ENCODE data around the gene RFX8.

The RFX8 gene

GRCh38 chr2:101410114-101410513 is 64.8 kb downstream of the RFX8 start:
- DNase-seq (ENCODE audit: low read depth in 2 of 2): no peak

GRCh38 chr2:101409699-101410098 is 65.2 kb downstream of the RFX8 start:
- no peak for DNase-seq (ENCODE audit: low read depth in 2 of 2)

- no peak for DNase-seq (ENCODE audit: low read depth in 2 of 2)
These were observed 66.0 kb downstream of the RFX8 start for GRCh38 chr2:101408925-101409324.

GRCh38 chr2:101405351-101405899 is 69.5 kb downstream of the RFX8 start:
- no peak for DNase-seq (ENCODE audit: low read depth in 2 of 2)

GRCh38 chr2:101403745-101404144 is 71.2 kb downstream of the RFX8 start:
- no peak for DNase-seq (ENCODE audit: low read depth in 2 of 2)

GRCh38 chr2:101402630-101403029 is 72.3 kb downstream of the RFX8 start:
- DNase-seq (ENCODE audit: low read depth in 2 of 2): no peak

GRCh38 chr2:101401906-101402305 is 73.0 kb downstream of the RFX8 start:
- no peak for DNase-seq (ENCODE audit: low read depth in 2 of 2)

- DNase-seq (ENCODE audit: low read depth in 2 of 2): no peak
These were observed 73.6 kb downstream of the RFX8 start for GRCh38 chr2:101401326-101401665.

- no peak for DNase-seq (ENCODE audit: low read depth in 2 of 2)
These were observed 74.2 kb downstream of the RFX8 start for GRCh38 chr2:101400506-101401325.

- no peak for DNase-seq (ENCODE audit: low read depth in 2 of 2)
These were observed 74.9 kb downstream of the RFX8 start for GRCh38 chr2:101400048-101400447.

GRCh38 chr2:101399021-101399799 is 75.7 kb downstream of the RFX8 start:
- DNase-seq (ENCODE audit: low read depth in 2 of 2): no peak

- no peak for DNase-seq (ENCODE audit: low read depth in 2 of 2)
These were observed 76.6 kb downstream of the RFX8 start for GRCh38 chr2:101398116-101398821.

GRCh38 chr2:101396316-101396717 is 78.6 kb downstream of the RFX8 start:
- DNase-seq (ENCODE audit: low read depth in 2 of 2): no peak

GRCh38 chr2:101395545-101396315 is 79.2 kb downstream of the RFX8 start:
- DNase-seq (ENCODE audit: low read depth in 2 of 2): no peak

GRCh38 chr2:101388232-101388631 is 86.7 kb downstream of the RFX8 start:
- DNase-seq (ENCODE audit: low read depth in 2 of 2): no peak

GRCh38 chr2:101387151-101387834 is 87.6 kb downstream of the RFX8 start, which contains the start of gene CREG2:
Gene CREG2 (minus strand): TSS chr2:101387503. CDS start chr2:101387457, 46 bp downstream.
- DNase-seq (ENCODE audit: low read depth in 2 of 2): peak in 1 of 2 experiments; percentile 52

GRCh38 chr2:101386599-101387150 is 88.2 kb downstream of the RFX8 start:
- DNase-seq (ENCODE audit: low read depth in 2 of 2): no peak

- no peak for DNase-seq (ENCODE audit: low read depth in 2 of 2)
These were observed 91.8 kb downstream of the RFX8 start for GRCh38 chr2:101383016-101383541.

- DNase-seq (ENCODE audit: low read depth in 2 of 2): no peak
These were observed 92.5 kb downstream of the RFX8 start for GRCh38 chr2:101382442-101382841.

- no peak for DNase-seq (ENCODE audit: low read depth in 2 of 2)
These were observed 94.5 kb downstream of the RFX8 start for GRCh38 chr2:101380376-101380775.

Data from stimulated activated CD4-positive, alpha-beta T cell treated with anti-CD3 and anti-CD28 coated beads, Interleukin-12 subunit alpha, Interleukin-12 subunit beta, amount 100 ng/mL, for 24 hours (primary cell).